Measurements from ENCODE around the gene CITED1. TPM values are rescaled to one million over a fixed set of nuclear protein-coding genes. Genes with fewer than 3 reads are reported as not detected.

The CITED1 gene
- total RNA-seq, 2 donors from 2014 or later, result not detected

DNA sequence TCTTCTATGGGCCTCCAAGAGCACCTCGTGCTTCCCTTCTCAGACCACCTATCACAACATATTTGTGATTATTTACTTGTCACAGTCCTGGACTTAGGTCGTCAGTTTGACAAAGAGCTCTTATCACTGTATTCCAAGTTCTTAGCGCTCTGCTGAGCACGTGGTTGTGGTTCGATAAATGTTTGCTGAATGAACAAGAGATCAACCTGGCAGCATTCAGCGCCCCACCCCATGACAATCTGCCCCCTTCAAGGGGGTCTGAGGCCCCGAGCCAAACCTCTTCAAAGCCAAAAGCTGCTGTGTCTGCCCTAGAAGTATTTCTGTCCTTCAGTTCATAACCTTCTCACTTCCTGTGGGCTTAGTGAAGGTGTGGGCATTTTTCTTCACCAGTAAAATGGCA lies 43.6 kb downstream of the CITED1 start:
- intact Hi-C loops (cut with DNase I), result no loop called here
- H3K4me1 ChIP-seq, result no peaks in the 10 kb centered on the region
- no peaks in the 10 kb centered on the region for H3K27me3 ChIP-seq
- H3K27ac ChIP-seq, result no peak overlapping the region
- no peak for ATAC-seq
- 6 to 31% methylated on average over 5 to 7 of the region's 7 CpGs for WGBS, 2 donors
- H3K4me3 ChIP-seq, result no peak overlapping the region
- TF ChIP-seq, protein P1, sequence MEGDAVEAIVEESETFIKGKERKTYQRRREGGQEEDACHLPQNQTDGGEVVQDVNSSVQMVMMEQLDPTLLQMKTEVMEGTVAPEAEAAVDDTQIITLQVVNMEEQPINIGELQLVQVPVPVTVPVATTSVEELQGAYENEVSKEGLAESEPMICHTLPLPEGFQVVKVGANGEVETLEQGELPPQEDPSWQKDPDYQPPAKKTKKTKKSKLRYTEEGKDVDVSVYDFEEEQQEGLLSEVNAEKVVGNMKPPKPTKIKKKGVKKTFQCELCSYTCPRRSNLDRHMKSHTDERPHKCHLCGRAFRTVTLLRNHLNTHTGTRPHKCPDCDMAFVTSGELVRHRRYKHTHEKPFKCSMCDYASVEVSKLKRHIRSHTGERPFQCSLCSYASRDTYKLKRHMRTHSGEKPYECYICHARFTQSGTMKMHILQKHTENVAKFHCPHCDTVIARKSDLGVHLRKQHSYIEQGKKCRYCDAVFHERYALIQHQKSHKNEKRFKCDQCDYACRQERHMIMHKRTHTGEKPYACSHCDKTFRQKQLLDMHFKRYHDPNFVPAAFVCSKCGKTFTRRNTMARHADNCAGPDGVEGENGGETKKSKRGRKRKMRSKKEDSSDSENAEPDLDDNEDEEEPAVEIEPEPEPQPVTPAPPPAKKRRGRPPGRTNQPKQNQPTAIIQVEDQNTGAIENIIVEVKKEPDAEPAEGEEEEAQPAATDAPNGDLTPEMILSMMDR (IDR thresholded peaks at IDR 0.05), result no peak
- TF ChIP-seq POLR2A (IDR thresholded peaks at IDR 0.05), result no peak
- no peaks in the 10 kb centered on the region for H3K9me3 ChIP-seq
- DNase-seq, result no peak
- no peaks in the 10 kb centered on the region for H3K36me3 ChIP-seq (replicated peaks in 1 of 2; ENCODE audit: insufficient read depth in 1 of 2, low read depth in 2 of 2)

DNA sequence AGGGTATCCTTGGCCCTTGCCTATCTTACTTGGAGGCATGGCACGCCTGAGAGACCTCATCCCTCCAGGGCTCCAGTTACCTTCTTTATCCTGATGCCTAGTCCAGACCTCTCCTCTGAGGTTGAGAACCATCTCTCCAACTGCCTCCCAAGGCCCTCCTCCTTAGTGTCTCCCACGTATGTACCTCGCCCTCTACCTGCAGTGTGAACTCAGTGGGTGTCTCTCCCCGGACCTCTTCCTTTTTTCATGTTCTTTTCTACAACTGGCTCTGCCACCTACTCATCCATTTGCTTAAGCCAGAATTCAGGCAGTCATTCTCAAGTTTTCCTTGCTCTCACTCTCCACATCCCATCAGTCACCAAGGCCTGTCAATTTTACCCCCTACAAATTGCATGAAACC lies 45.3 kb downstream of the CITED1 start:
- Histone ChIP-seq H3K27ac (no peak overlapping the region), H3K9me3 (no peaks in the 10 kb centered on the region), H3K4me3 (no peak overlapping the region), H3K36me3 (replicated peaks in 1 of 2; ENCODE audit: insufficient read depth in 1 of 2, low read depth in 2 of 2) (no peaks in the 10 kb centered on the region), H3K27me3 (no peaks in the 10 kb centered on the region), H3K4me1 (no peaks in the 10 kb centered on the region)
- TF ChIP-seq, protein P1 (IDR thresholded peaks at IDR 0.05), result no peak
- no peak for TF ChIP-seq POLR2A (IDR thresholded peaks at IDR 0.05)
- DNase-seq (no peak), ATAC-seq (no peak)
- intact Hi-C loops (cut with DNase I), result no loop called here
- 87 to 92% methylated on average over 4 of the region's 4 CpGs for WGBS, 2 donors

DNA sequence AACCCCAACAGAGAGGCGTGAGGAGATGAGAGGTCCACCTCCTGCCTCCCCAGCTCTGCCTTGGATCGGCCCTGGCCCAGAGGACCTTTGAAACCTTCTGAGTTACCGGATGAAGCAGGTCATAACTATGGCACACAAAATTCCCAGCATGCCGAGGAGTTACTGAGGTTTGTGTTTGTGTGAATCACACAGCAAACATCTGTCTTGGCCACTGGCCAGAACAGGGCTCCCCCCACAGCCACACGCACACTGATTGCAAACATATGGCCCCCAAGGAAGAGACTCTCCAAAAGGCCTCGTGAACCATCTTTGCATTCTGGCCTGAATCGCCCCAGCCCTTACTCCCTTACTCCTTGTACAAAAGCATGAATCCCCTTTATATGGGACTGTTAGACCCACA lies 47.5 kb downstream of the CITED1 start:
- no peak for ATAC-seq
- TF ChIP-seq, protein P1 (IDR thresholded peaks at IDR 0.05), result no peak
- no peak for TF ChIP-seq POLR2A (IDR thresholded peaks at IDR 0.05)
- DNase-seq, result no peak
- intact Hi-C loops (cut with DNase I), result no loop called here
- no peak overlapping the region for H3K27ac ChIP-seq
- H3K4me3 ChIP-seq, result no peak overlapping the region
- H3K27me3 ChIP-seq, result no peaks in the 10 kb centered on the region
- H3K36me3 ChIP-seq (replicated peaks in 1 of 2; ENCODE audit: insufficient read depth in 1 of 2, low read depth in 2 of 2), result no peaks in the 10 kb centered on the region
- H3K4me1 ChIP-seq, result no peaks in the 10 kb centered on the region
- no peaks in the 10 kb centered on the region for H3K9me3 ChIP-seq
- 55 to 60% methylated on average over 2 to 5 of the region's 7 CpGs for WGBS, 2 donors

DNA sequence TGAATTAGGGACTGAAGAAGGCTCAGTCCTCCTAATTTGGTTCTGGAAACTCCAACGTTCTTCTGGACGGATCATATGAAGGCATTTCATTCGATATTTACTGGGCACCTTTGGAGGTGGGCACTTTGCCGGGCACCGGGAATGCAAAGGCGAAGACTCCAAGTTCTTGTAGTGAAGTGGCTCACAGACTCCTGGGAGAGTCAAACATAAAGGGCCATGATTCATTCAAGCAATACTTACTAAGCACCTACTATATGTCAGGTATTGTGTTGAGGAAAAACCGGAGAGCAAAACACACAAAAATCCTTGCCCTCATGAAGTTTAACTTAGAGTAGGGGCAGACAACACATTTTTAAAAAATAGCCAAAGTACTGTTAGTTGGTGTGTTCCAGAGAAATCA lies 49.9 kb downstream of the CITED1 start:
- WGBS, 2 donors, result 82 to 85% methylated on average over 5 to 7 of the region's 7 CpGs
- Histone ChIP-seq H3K36me3 (replicated peaks in 1 of 2; ENCODE audit: insufficient read depth in 1 of 2, low read depth in 2 of 2) (no peaks in the 10 kb centered on the region), H3K4me1 (no peaks in the 10 kb centered on the region), H3K27ac (no peak overlapping the region), H3K4me3 (no peak overlapping the region), H3K27me3 (no peaks in the 10 kb centered on the region), H3K9me3 (no peaks in the 10 kb centered on the region)
- intact Hi-C loops (cut with DNase I), result no loop called here
- ATAC-seq (no peak), DNase-seq (no peak)
- TF ChIP-seq, protein P1 (IDR thresholded peaks at IDR 0.05), result no peak
- TF ChIP-seq POLR2A (IDR thresholded peaks at IDR 0.05), result no peak

DNA sequence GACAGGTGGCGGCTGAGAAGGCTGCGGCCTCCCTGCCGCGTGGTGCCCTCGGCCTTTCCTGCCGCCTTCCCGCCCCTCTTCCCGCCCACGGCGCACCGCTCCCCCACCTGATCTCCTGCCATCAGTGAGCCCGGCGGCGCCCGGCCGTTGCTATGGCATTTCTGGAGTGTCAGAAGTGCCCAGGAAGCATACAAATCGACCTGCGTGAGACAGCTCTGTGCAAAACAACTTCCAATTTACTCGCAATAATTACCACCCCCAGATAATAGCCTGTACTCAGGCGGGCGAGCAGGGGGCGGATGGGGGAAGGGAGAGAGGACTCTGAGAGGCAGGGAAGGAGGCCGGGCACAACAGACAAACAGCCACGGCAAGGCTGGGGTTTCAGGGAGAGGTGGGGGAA lies 50.3 kb downstream of the CITED1 start:
- no peaks in the 10 kb centered on the region for H3K9me3 ChIP-seq
- TF ChIP-seq, protein P1 (IDR thresholded peaks at IDR 0.05), result no peak
- TF ChIP-seq POLR2A (IDR thresholded peaks at IDR 0.05), result no peak
- H3K4me3 ChIP-seq, result no peak overlapping the region
- H3K36me3 ChIP-seq (replicated peaks in 1 of 2; ENCODE audit: insufficient read depth in 1 of 2, low read depth in 2 of 2), result no peaks in the 10 kb centered on the region
- intact Hi-C loops (cut with DNase I), result no loop called here
- H3K4me1 ChIP-seq, result no peaks in the 10 kb centered on the region
- ATAC-seq, result peak; percentile 64
- H3K27me3 ChIP-seq, result no peaks in the 10 kb centered on the region
- DNase-seq, result peak; percentile 26 to 57 (median 42)
- 1 to 13% methylated on average over 9 to 15 of the region's 24 CpGs for WGBS, 2 donors
- H3K27ac ChIP-seq, result no peak overlapping the region
